Neural progenitor cell (in vitro differentiated cells): Measurements from ENCODE around the gene STUB1.

Source experiments
- EZH2 ChIP-seq: fragments of 200-600 bp; sonication (generic); IDR thresholded peaks from 2 replicates; pipeline ENCODE4 v1.6.1; 2017; ENCODE audit warnings: antibody characterized with exemption, mild to moderate bottlenecking, moderate library complexity
- TF ChIP-seq, protein P1 (sequence below): fragments of 200-600 bp; sonication (generic); IDR thresholded peaks from 2 replicates; pipeline ENCODE4 v1.5.1; 2017; ENCODE audit warnings: antibody characterized with exemption, mild to moderate bottlenecking

DNA sequence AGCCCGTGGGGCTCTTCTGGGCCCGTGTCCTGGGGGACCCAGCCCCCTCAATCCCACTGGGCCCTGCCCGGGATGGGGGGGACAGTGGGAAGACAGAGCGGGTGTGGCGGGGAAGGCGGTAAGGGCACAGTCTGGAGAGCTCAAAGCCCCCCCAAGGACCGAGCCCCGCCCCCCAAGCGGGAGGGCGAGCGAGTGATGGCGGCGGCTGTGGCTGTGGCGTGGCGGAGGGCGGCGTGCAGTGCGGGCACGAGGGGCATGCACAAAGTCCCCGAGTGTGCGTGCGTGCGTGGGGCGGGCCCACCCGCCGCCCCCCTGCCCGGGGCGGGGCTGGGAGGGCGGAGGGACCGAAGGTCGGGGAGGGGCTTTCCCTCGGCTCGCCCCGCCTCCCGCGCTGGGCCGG is 13.6 kb downstream of the STUB1 start:
- TF ChIP-seq, protein P1, sequence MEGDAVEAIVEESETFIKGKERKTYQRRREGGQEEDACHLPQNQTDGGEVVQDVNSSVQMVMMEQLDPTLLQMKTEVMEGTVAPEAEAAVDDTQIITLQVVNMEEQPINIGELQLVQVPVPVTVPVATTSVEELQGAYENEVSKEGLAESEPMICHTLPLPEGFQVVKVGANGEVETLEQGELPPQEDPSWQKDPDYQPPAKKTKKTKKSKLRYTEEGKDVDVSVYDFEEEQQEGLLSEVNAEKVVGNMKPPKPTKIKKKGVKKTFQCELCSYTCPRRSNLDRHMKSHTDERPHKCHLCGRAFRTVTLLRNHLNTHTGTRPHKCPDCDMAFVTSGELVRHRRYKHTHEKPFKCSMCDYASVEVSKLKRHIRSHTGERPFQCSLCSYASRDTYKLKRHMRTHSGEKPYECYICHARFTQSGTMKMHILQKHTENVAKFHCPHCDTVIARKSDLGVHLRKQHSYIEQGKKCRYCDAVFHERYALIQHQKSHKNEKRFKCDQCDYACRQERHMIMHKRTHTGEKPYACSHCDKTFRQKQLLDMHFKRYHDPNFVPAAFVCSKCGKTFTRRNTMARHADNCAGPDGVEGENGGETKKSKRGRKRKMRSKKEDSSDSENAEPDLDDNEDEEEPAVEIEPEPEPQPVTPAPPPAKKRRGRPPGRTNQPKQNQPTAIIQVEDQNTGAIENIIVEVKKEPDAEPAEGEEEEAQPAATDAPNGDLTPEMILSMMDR: no peak
- no peak for TF ChIP-seq EZH2
